CD14-positive monocyte (primary cell): Measurements from ENCODE around the gene PRKX. TPM values are rescaled to one million over a fixed set of nuclear protein-coding genes. Genes with fewer than 3 reads are reported as not detected.
"Not testable (repeated sequence)": the region's sequence is repeated elsewhere in the genome, so short reads cannot be mapped to it uniquely, and the experiment has no call there.

Source experiments
- DNase-seq, 3 donors: peaks; one replicate each; pipeline ENCODE4 v3.0.0-alpha.2; 2011 to 2022
- H2AFZ ChIP-seq: 2 replicates; pipeline ENCODE4 v1.6.0; 2012; ENCODE audit warnings: mild to moderate bottlenecking, low read depth, low read length, inconsistent platforms; ENCODE audit not compliant: insufficient read depth, poor library complexity, severe bottlenecking
- H3K27ac ChIP-seq, 2 donors: 1 replicate in 1 of 2; 2 replicates in 1 of 2; pipeline ENCODE4 v1.5.1; 2012 to 2013; ENCODE audit warnings: low read length in 2 of 2, control low read depth in 1 of 2, inconsistent platforms in 1 of 2, low read depth in 1 of 2, mild to moderate bottlenecking in 1 of 2
- H3K27me3 ChIP-seq, 2 donors: one replicate each; pipeline versions ENCODE4 v1.6.0 to v1.6.1; 2011 to 2013; ENCODE audit warnings: low read length in 2 of 2; ENCODE audit not compliant: control insufficient read depth in 2 of 2, insufficient read depth in 2 of 2
- H3K36me3 ChIP-seq, 2 donors: replicated peaks in 1 of 2; 1 replicate in 1 of 2; 2 replicates in 1 of 2; pipeline versions ENCODE4 v1.5.1 to v1.6.1; 2012 to 2013; ENCODE audit warnings: low read length in 2 of 2, control low read depth in 1 of 2, inconsistent platforms in 1 of 2, mild to moderate bottlenecking in 1 of 2; ENCODE audit not compliant: insufficient read depth in 2 of 2, control insufficient read depth in 1 of 2
- H3K4me1 ChIP-seq, 2 donors: 1 replicate in 1 of 2; 2 replicates in 1 of 2; pipeline versions ENCODE4 v1.5.1 to v1.6.1; 2012 to 2013; ENCODE audit warnings: low read length in 2 of 2, control low read depth in 1 of 2, inconsistent platforms in 1 of 2, mild to moderate bottlenecking in 1 of 2, moderate library complexity in 1 of 2; ENCODE audit not compliant: insufficient read depth in 2 of 2, control insufficient read depth in 1 of 2
- H3K4me2 ChIP-seq: replicated peaks from 2 replicates; pipeline ENCODE3; 2012; ENCODE audit warnings: low read length, moderate library complexity, mild to moderate bottlenecking; ENCODE audit not compliant: poor library complexity, severe bottlenecking; ENCODE audit errors: extremely low read depth
- H3K4me3 ChIP-seq, 3 experiments: fragments of 200-600 bp in 1 of 3; sonication (generic) in 1 of 3; replicated peaks in 1 of 3; 1 replicate in 2 of 3; 2 replicates in 1 of 3; pipeline ENCODE4 v1.5.1; 2011 to 2013; ENCODE audit warnings: low read length in 3 of 3, mild to moderate bottlenecking in 3 of 3, control low read depth in 2 of 3, low read depth in 2 of 3, inconsistent platforms in 1 of 3, moderate library complexity in 1 of 3
- H3K79me2 ChIP-seq: 2 replicates; pipeline ENCODE4 v1.6.0; 2012; ENCODE audit warnings: mild to moderate bottlenecking, control low read depth, inconsistent platforms, low read length, moderate library complexity; ENCODE audit not compliant: insufficient read depth
- H3K9ac ChIP-seq: 2 replicates; pipeline ENCODE4 v1.6.0; 2017; ENCODE audit warnings: low read length, mild to moderate bottlenecking; ENCODE audit not compliant: insufficient read depth, poor library complexity, severe bottlenecking
- H3K9me3 ChIP-seq, 2 donors: replicated peaks in 1 of 2; 1 replicate in 1 of 2; 2 replicates in 1 of 2; pipeline versions ENCODE4 v1.5.1 to v1.6.1; 2012 to 2013; ENCODE audit warnings: low read length in 2 of 2, control low read depth in 1 of 2; ENCODE audit not compliant: control insufficient read depth in 1 of 2, insufficient read depth in 1 of 2
- H4K20me1 ChIP-seq: 2 replicates; pipeline ENCODE4 v1.6.0; 2012; ENCODE audit warnings: mild to moderate bottlenecking, low read length, control low read depth, moderate library complexity; ENCODE audit not compliant: insufficient read depth
- H3K27ac Mint-ChIP-seq, 7 donors: one replicate each; pipeline ENCODE4 v1.8.0; 2020; ENCODE audit warnings: mild to moderate bottlenecking in 7 of 7, mixed read lengths in 7 of 7, moderate library complexity in 6 of 7, inconsistent platforms in 2 of 7
- H3K27me3 Mint-ChIP-seq, 3 donors: one replicate each; pipeline ENCODE4 v1.8.0; 2021 to 2022; ENCODE audit warnings: low read depth in 3 of 3, mild to moderate bottlenecking in 3 of 3, mixed read lengths in 3 of 3, moderate library complexity in 3 of 3, inconsistent platforms in 1 of 3
- H3K36me3 Mint-ChIP-seq, 2 donors: one replicate each; pipeline ENCODE4 v1.8.0; 2020; ENCODE audit warnings: mixed read lengths in 2 of 2, inconsistent platforms in 1 of 2, mild to moderate bottlenecking in 1 of 2
- H3K4me1 Mint-ChIP-seq: one replicate; pipeline ENCODE4 v1.8.0; 2020; ENCODE audit warnings: mild to moderate bottlenecking, mixed read lengths
- H3K4me3 Mint-ChIP-seq, 2 donors: one replicate each; pipeline ENCODE4 v1.8.0; 2020; ENCODE audit warnings: mild to moderate bottlenecking in 2 of 2, mixed read lengths in 2 of 2, moderate library complexity in 1 of 2
- H3K9me3 Mint-ChIP-seq, 7 donors: one replicate each; pipeline ENCODE4 v1.8.0; 2020 to 2022; ENCODE audit warnings: mixed read lengths in 7 of 7, mild to moderate bottlenecking in 6 of 7, moderate library complexity in 6 of 7, inconsistent platforms in 2 of 7
- CTCF ChIP-seq: fragments of 200-600 bp; IDR thresholded peaks from one replicate; pipeline ENCODE4 v1.8.0; 2022; ENCODE audit warnings: antibody characterized with exemption, mild to moderate bottlenecking
- WGBS: methylation state at CpG from one replicate; pipeline ENCODE4 v1.1.5; 2013; ENCODE audit warnings: missing lambda C conversion rate; ENCODE audit not compliant: insufficient coverage; 5-methylcytosine and 5-hydroxymethylcytosine counted together
- intact Hi-C, 2 donors: fragments of 100-400 bp; cut with micrococcal nuclease; formaldehyde crosslinking; loops; one replicate each; pipeline versions ENCODE4 v1.15.0 to v1.15.1; 2023
- polyA plus RNA-seq, 3 donors: library from polyadenylated mRNA; depleted of rRNA in 1 of 3; unstranded in 2 of 3; stranded (reverse) in 1 of 3; fragments of 300-500 nt in 2 of 3; fragments of >200 nt in 1 of 3; fragmentation: Illumina TruSeq in 2 of 3; gene quantifications; 1 replicate in 2 of 3; 2 replicates in 1 of 3; pipeline ENCODE4 v1.2.3, GENCODE V29; 2012 to 2021

The PRKX gene
- polyA plus RNA-seq, 3 donors: 41.6 to 47.0 (median 46.2) TPM

DNA sequence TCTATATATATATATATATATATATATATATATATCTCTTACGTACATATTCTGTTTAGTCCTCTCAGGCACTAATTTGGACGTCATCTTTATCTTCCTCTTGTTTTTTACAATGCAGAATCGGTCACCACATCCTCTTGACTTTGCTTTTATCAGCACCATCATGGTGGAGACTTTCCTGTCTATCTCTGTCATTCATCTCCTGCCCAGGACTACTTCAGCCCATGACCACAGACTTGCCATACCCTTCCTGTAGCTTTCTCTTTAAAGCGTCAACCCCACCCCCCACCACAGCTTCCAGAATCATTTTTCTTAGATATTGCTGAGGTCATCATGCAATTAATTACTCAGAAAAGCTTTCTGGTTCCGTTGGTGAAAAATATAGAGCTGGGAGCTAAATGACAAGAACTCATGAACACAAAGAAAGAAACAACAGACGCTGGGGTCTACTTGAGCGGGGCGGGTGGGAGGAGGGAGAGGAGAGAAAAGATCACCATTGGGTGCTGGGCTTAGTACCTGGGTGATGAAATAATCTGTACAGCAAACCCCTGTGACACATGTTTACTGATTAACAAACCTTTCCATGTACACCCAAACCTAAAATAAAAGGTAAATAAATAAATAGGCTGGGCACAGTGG, 30.5 kb upstream of the PRKX start:
- peak overlapping the region in 1 of 2 donors; percentile 42 for H3K4me3 Mint-ChIP-seq
- no peaks in the 10 kb centered on the region for H3K4me1 ChIP-seq

GRCh38 chrX:3740946-3741345, 27.5 kb upstream of the PRKX start:
- no CpG with 5 or more reads among the region's 8 CpGs for WGBS
- not testable (repeated sequence) for H3K27ac Mint-ChIP-seq

More for the DNA sequence above, 30.5 kb upstream of the PRKX start:
- DNase-seq: no peak
- Histone ChIP-seq H3K27ac (no peak overlapping the region), H4K20me1 (no peaks in the 10 kb centered on the region), H3K9ac (no peak overlapping the region), H2AFZ (no peak overlapping the region), H3K4me3 (no peak overlapping the region), H3K27me3 (no peaks in the 10 kb centered on the region), H3K4me2 (no peak overlapping the region), H3K9me3 (no peaks in the 10 kb centered on the region), H3K79me2 (no peaks in the 10 kb centered on the region), H3K36me3 (no peaks in the 10 kb centered on the region)
- no peak for TF ChIP-seq CTCF
- Mint-ChIP-seq H3K4me1 (peaks cover 14% of the 10 kb centered on the region), H3K27ac (no peak overlapping the region), H3K9me3 (peaks cover 0 to 13% (median 0%) of the 10 kb centered on the region in 7 donors), H3K36me3 (no peaks in the 10 kb centered on the region), H3K27me3 (peaks cover 0 to 10% (median 3%) of the 10 kb centered on the region in 3 donors)
- intact Hi-C loops: no loop called here
- 0% methylated on average over 2 of the region's 8 CpGs for WGBS

More at GRCh38 chrX:3740946-3741345, 27.5 kb upstream of the PRKX start:
- H3K4me2 ChIP-seq, DNase-seq, H3K4me1 ChIP-seq, H3K9me3 ChIP-seq, H3K4me1 Mint-ChIP-seq, H3K36me3 Mint-ChIP-seq, H3K36me3 ChIP-seq, H2AFZ ChIP-seq, H3K27ac ChIP-seq, H3K27me3 ChIP-seq, H3K79me2 ChIP-seq, H4K20me1 ChIP-seq, H3K4me3 Mint-ChIP-seq, H3K9ac ChIP-seq, H3K4me3 ChIP-seq, intact Hi-C loops: not testable (repeated sequence)
- Mint-ChIP-seq H3K9me3 (peaks cover 0 to 13% (median 0%) of the 10 kb centered on the region in 7 donors), H3K27me3 (peaks cover 0 to 11% (median 0%) of the 10 kb centered on the region in 3 donors)
